Natural killer cell (primary cell): ENCODE data around the gene PRR5L. TPM values are rescaled to one million over a fixed set of nuclear protein-coding genes. Genes with fewer than 3 reads are reported as not detected.

Experiments
- ATAC-seq, 3 donors: fragments of 150-1000 bp in 2 of 3; fragments of 200-7000 bp in 1 of 3; cut with Tn5 transposase; 1 replicate in 1 of 3; 2 replicates in 2 of 3; pipeline ENCODE4 v1.10.0; 2021; ENCODE audit warnings: mild to moderate bottlenecking in 2 of 3, moderate library complexity in 2 of 3
- DNase-seq, 2 donors: peaks; one replicate each; pipeline versions ENCODE4 v3.0.0 to v3.0.0-alpha.2; 2013 to 2021; ENCODE audit warnings: mixed read lengths in 1 of 2
- H3K27ac ChIP-seq: one replicate; pipeline ENCODE4 v1.5.1; 2013; ENCODE audit warnings: mild to moderate bottlenecking, low read length
- H3K27me3 ChIP-seq: one replicate; pipeline ENCODE4 v1.6.1; 2013; ENCODE audit warnings: low read length; ENCODE audit not compliant: control insufficient read depth, insufficient read depth
- H3K36me3 ChIP-seq: one replicate; pipeline ENCODE4 v1.6.1; 2013; ENCODE audit warnings: low read length; ENCODE audit not compliant: control insufficient read depth, insufficient read depth
- H3K4me1 ChIP-seq: one replicate; pipeline ENCODE4 v1.6.1; 2013; ENCODE audit warnings: low read length; ENCODE audit not compliant: control insufficient read depth, insufficient read depth
- H3K4me3 ChIP-seq: one replicate; pipeline ENCODE4 v1.5.1; 2013; ENCODE audit warnings: low read length
- H3K9me3 ChIP-seq: one replicate; pipeline ENCODE4 v1.6.1; 2013; ENCODE audit warnings: low read length; ENCODE audit not compliant: control insufficient read depth, insufficient read depth
- H3K27ac Mint-ChIP-seq, 2 donors: one replicate each; pipeline ENCODE4 v1.8.0; 2022; ENCODE audit warnings: mild to moderate bottlenecking in 2 of 2, mixed read lengths in 2 of 2, moderate library complexity in 1 of 2
- H3K27me3 Mint-ChIP-seq, 2 donors: one replicate each; pipeline ENCODE4 v1.8.0; 2022; ENCODE audit warnings: low read depth in 2 of 2, mixed read lengths in 2 of 2
- H3K36me3 Mint-ChIP-seq: one replicate; pipeline ENCODE4 v1.8.0; 2022; ENCODE audit warnings: mixed read lengths
- H3K4me1 Mint-ChIP-seq, 2 donors: one replicate each; pipeline ENCODE4 v1.8.0; 2022; ENCODE audit warnings: mixed read lengths in 2 of 2
- H3K4me3 Mint-ChIP-seq: one replicate; pipeline ENCODE4 v1.8.0; 2022; ENCODE audit warnings: mild to moderate bottlenecking, moderate library complexity, mixed read lengths
- H3K9me3 Mint-ChIP-seq, 2 donors: one replicate each; pipeline ENCODE4 v1.8.0; 2022; ENCODE audit warnings: mixed read lengths in 2 of 2
- WGBS: methylation state at CpG from one replicate; pipeline ENCODE4 v1.1.7; 2013; ENCODE audit warnings: missing lambda C conversion rate; ENCODE audit not compliant: insufficient coverage; 5-methylcytosine and 5-hydroxymethylcytosine counted together
- intact Hi-C: fragments of 100-400 bp; cut with micrococcal nuclease; formaldehyde crosslinking; loops from one replicate; pipeline ENCODE4 v1.14.2; 2022
- total RNA-seq, 4 donors: library from RNA; stranded (reverse); fragments of 120-200 nt in 1 of 4; gene quantifications; one replicate each; pipeline versions ENCODE4 v1.2.3 to v1.2.4, GENCODE V29; 2013 to 2022
- TF ChIP-seq, protein P1 (sequence below): fragments of 200-600 bp; IDR thresholded peaks from one replicate; pipeline ENCODE4 v1.8.0; 2022; ENCODE audit warnings: antibody characterized with exemption

PRR5L gene
- total RNA-seq, 3 donors from 2014 or later (not counting 1 experiment from before 2014, with no cell fraction given): 128 to 367 (median 303) TPM

DNA sequence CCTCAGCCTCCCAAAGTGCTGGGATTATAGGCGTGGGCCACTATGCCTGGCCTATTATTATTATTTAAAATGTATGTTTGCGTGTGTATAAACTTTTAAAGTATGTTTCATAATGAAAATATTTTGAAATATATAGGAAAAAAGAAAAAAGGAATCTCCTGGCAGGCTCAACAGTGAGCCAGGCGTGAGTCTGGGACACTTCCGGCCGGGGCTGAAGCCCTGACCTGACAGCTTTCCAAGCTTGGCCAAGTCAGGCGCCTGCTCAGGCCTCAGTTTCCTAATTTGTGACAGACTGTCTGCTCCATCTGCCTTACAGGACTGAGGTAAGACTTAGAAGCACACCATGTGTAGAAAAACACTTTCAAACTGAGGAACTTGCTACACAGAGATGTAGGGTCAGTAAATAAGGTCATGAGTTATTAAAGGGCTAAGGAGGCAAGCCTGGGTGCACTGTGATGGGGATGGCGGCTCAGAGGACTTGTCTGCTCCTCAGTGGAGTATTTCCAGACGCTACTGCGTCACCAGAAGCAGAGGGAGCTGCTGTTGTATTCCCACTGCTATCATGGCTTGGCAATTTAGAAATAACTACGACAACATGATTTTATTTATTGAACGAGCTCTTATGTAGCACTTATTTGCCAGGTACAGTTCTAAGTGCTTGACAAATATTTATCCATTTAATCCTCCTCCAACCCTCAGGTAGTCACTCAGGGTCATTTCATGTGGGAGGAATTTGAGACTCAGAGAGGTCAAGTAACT, 100.1 kb downstream of the PRR5L start:
- no peaks in the 10 kb centered on the region for H3K27me3 Mint-ChIP-seq
- H3K27ac ChIP-seq: no peak overlapping the region
- no peak overlapping the region for H3K4me3 ChIP-seq
- ATAC-seq (no peak), DNase-seq (no peak)
- 93% methylated on average over 11 of the region's 11 CpGs for WGBS
- intact Hi-C loops: loop anchor here (2.0 kb wide), 1 partner anchor 15 kb away; no protein-coding TSS in a partner anchor
- TF ChIP-seq, protein P1, sequence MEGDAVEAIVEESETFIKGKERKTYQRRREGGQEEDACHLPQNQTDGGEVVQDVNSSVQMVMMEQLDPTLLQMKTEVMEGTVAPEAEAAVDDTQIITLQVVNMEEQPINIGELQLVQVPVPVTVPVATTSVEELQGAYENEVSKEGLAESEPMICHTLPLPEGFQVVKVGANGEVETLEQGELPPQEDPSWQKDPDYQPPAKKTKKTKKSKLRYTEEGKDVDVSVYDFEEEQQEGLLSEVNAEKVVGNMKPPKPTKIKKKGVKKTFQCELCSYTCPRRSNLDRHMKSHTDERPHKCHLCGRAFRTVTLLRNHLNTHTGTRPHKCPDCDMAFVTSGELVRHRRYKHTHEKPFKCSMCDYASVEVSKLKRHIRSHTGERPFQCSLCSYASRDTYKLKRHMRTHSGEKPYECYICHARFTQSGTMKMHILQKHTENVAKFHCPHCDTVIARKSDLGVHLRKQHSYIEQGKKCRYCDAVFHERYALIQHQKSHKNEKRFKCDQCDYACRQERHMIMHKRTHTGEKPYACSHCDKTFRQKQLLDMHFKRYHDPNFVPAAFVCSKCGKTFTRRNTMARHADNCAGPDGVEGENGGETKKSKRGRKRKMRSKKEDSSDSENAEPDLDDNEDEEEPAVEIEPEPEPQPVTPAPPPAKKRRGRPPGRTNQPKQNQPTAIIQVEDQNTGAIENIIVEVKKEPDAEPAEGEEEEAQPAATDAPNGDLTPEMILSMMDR: no peak
- H3K27ac Mint-ChIP-seq: peak overlapping the region; percentile 65 to 76
- no peaks in the 10 kb centered on the region for H3K9me3 Mint-ChIP-seq
- no peaks in the 10 kb centered on the region for H3K27me3 ChIP-seq
- peak overlapping the region; percentile 28 for H3K4me3 Mint-ChIP-seq
- no peaks in the 10 kb centered on the region for H3K9me3 ChIP-seq
- H3K36me3 Mint-ChIP-seq: peaks cover 25% of the 10 kb centered on the region
- peaks cover 75 to 79% of the 10 kb centered on the region in 2 donors for H3K4me1 Mint-ChIP-seq
- H3K4me1 ChIP-seq: peaks cover 47% of the 10 kb centered on the region
- peaks cover 56% of the 10 kb centered on the region for H3K36me3 ChIP-seq

DNA sequence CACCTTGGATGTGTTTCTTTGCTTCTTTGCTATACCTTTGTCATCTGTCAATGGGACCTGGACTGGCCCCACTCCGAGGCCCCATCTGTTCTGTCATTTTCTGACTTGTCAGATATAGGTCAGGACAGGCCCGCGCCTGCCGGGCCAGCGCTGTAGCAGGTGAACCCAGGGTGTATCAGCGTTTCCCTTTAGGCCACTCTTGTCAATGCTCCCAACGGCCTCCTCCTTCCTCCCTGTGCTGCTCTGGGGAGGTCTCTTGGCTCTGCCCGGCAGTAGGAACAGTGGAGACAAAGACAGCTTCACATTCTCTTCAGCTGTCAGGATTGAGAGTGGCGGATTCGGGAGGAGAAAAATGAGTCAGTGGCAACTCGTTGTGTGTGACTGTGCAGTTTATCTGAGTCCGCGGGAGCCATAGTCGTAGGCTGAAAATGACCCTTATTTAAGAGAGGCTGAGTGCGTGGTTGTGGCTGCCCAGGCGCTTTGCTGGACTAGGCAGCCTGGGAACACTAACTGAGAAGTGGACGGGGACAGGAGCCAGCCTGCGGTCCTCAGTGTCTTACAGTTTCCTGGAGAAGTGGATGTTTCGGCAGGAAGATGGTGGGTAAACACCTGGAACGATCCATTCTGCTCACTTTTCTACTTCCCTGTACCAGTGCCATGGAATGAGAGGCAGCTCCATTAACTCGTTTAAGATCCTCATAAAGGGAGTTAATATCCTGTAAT, 102.3 kb downstream of the PRR5L start:
- DNase-seq: no peak
- peaks cover 26% of the 10 kb centered on the region for H3K36me3 Mint-ChIP-seq
- Histone ChIP-seq H3K4me3 (no peak overlapping the region), H3K4me1 (peaks cover 42% of the 10 kb centered on the region), H3K36me3 (peaks cover 77% of the 10 kb centered on the region), H3K27me3 (no peaks in the 10 kb centered on the region), H3K27ac (peak overlapping the region; percentile 40), H3K9me3 (no peaks in the 10 kb centered on the region)
- peaks cover 57 to 58% of the 10 kb centered on the region in 2 donors for H3K4me1 Mint-ChIP-seq
- no peaks in the 10 kb centered on the region for H3K9me3 Mint-ChIP-seq
- WGBS: 95% methylated on average over 21 of the region's 21 CpGs
- ATAC-seq: no peak
- no peaks in the 10 kb centered on the region for H3K27me3 Mint-ChIP-seq
- H3K27ac Mint-ChIP-seq: peak overlapping the region; percentile 93 to 97
- TF ChIP-seq, protein P1: no peak
- intact Hi-C loops: no loop called here
- peak overlapping the region; percentile 25 for H3K4me3 Mint-ChIP-seq

DNA sequence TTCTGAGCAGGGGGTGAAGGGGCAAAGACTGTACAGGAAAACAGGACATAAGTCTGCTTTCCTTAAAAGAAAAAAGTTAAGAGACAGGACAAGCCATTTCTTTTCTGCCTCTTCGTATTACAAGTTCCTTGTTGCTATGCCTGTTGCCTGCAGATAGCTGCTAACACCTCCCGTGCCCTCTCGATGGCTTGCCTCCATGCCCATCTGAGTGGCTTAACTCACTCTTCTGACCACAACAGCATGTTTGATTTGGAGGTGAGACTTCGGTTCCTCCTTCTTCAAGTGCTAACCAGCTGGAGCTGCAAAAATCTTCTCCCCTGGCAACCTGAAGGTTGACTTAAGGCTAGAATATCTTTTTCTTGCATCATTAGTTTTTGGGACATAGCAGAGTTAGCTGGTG, 103.1 kb downstream of the PRR5L start:
- peak overlapping the region; percentile 40 for H3K27ac ChIP-seq
- DNase-seq (no peak), ATAC-seq (peak; percentile 54 to 88 (median 79))
- intact Hi-C loops: no loop called here
- Mint-ChIP-seq H3K4me1 (peaks cover 55 to 56% of the 10 kb centered on the region in 2 donors), H3K9me3 (no peaks in the 10 kb centered on the region), H3K27ac (peak overlapping the region; percentile 93 to 97), H3K36me3 (peaks cover 34% of the 10 kb centered on the region), H3K27me3 (no peaks in the 10 kb centered on the region), H3K4me3 (peak overlapping the region; percentile 65)
- no peaks in the 10 kb centered on the region for H3K27me3 ChIP-seq
- peaks cover 85% of the 10 kb centered on the region for H3K36me3 ChIP-seq
- H3K4me1 ChIP-seq: peaks cover 35% of the 10 kb centered on the region
- H3K9me3 ChIP-seq: no peaks in the 10 kb centered on the region
- TF ChIP-seq, protein P1: no peak
- H3K4me3 ChIP-seq: no peak overlapping the region
- WGBS: 14% methylated on average over 3 of the region's 4 CpGs
